ENCODE results near the gene SV2C.
"Not testable (repeated sequence)": the region's sequence is repeated elsewhere in the genome, so short reads cannot be mapped to it uniquely, and the experiment has no call there.

GRCh38 chr5:76302661-76303060 is 219.5 kb downstream of the SV2C start:
- not testable (repeated sequence) for TF ChIP-seq CREB1 (IDR thresholded peaks at IDR 0.05; ENCODE audit: low read depth); HDAC2 (IDR thresholded peaks at IDR 0.05); TAF1 (IDR thresholded peaks at IDR 0.05; ENCODE audit: borderline replicate concordance, low read depth, low read length); JUND (IDR thresholded peaks at IDR 0.05; ENCODE audit: low read depth, low read length); MAX (IDR thresholded peaks at IDR 0.05; ENCODE audit: low read depth, low read length); CTCF (IDR thresholded peaks at IDR 0.05 in 2 of 3, conservative IDR thresholded peaks at IDR 0.05 in 1 of 3; ENCODE audit: control insufficient read depth in 2 of 3, extremely low read depth in 1 of 3, insufficient read depth in 1 of 3, low read depth in 3 of 3, low read length in 3 of 3); RAD21 (IDR thresholded peaks at IDR 0.05; ENCODE audit: insufficient read depth, low read depth, low read length)
